Cerebellar nuclear complex (tissue), 1 donor: Measurements from ENCODE around the gene BRSK2.

Experiments
- DNase-seq, 2 experiments: peaks; one replicate each; lab custom pipeline; 2025; lab: John Stamatoyannopoulos, UW

Gene BRSK2

GRCh38 chr11:1397146-1397861 lies 7.6 kb downstream of the BRSK2 start:
- no peak for DNase-seq

GRCh38 chr11:1397862-1398527 lies 8.3 kb downstream of the BRSK2 start:
- no peak for DNase-seq

GRCh38 chr11:1398528-1399235 lies 8.9 kb downstream of the BRSK2 start:
- no peak for DNase-seq

DNA sequence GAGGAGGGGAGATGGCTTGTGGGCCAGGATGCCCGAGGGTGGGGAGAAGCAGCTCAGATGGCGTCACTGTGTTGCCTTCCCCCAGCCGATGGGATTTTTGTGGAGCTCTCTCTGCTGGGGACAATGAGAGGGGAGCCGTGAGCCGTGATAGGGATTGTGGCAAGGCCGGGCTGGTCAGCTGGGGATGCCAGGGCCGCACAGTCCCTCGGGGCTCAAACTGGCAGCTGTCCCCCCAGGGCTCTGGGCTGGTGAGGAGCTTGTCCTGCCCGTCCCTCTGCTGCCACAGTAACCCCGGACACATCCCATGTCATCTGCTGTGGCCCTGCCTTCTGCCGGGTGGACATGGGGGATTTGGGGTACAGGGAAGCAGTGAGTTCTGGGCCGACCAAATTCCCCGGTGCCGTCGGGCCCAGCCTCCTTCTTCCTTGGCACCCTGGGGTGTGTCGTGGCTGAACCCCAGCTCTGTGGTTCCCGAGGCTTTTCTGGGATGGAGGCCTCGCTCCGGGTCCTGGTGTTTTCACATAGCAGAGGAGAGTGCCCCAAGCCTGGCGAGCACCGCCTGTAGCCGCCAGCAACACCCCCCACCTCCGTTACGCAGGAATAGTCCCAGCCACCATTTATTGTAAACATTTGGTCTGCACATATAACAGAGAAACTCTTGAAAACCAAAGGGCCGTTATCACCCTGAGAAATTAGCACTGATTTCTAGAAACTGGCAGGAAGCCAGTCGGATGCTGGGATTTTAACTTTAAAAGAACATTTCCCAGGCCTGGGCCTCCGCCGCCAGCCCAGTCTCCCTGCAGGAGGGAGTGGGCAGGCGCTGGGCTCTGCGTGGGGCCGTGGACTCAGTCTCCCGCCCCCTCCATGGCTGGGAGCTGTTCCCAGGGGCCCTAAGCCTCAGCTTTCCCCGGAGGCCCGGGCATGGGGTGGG lies 9.9 kb downstream of the BRSK2 start:
- no peak for DNase-seq

GRCh38 chr11:1400317-1401170 lies 10.8 kb downstream of the BRSK2 start:
- no peak for DNase-seq

DNA sequence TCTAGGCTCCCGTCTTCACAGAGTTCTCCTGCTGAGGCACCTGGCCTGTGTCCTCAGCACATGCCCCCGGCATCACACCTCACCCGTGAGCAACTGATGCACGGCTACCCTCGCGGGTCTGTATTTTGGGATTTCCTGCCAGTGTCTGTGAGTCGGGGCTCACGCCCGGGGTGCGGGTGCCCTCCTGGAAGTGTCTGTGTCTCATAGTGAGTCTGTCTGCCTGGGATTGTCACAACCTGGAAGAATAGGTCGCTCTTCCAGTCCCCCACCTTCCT lies 11.4 kb downstream of the BRSK2 start:
- DNase-seq: no peak

DNA sequence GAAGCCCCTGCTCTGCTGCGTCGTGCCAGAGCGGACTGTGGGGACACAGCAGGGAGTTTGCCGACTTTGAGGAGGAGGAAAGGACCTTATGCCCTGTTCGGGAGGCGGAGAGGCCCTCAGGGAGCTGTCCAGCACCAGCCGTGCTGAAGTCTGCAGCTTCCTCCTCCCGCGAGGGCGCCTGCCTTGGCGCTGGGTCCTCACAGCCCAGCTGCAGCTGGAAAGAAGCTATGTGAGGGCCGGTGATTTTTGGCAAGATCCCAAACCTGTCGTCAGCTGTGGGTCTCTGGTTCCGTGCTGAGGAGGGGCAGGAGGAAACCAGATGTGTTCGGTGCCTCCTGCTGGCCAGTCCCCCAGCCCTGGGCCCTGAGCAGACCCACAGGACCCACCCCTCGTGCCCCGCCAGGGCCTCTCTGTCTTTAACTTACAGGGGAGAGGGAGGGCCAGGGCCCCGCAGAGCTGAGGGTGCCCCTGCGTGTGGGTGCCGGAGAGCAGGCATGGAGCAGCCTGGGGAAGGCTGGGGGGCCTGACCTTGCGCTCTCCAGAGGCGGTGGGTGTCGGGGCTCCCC lies 12.0 kb downstream of the BRSK2 start:
- no peak for DNase-seq

GRCh38 chr11:1402355-1403077 lies 12.8 kb downstream of the BRSK2 start:
- DNase-seq: no peak

GRCh38 chr11:1403078-1403620 lies 13.4 kb downstream of the BRSK2 start:
- DNase-seq: no peak

- DNase-seq: no peak
These were observed 14.2 kb downstream of the BRSK2 start for GRCh38 chr11:1403721-1404460.

GRCh38 chr11:1404461-1405185 lies 14.9 kb downstream of the BRSK2 start:
- no peak for DNase-seq

GRCh38 chr11:1405186-1406020 lies 15.7 kb downstream of the BRSK2 start:
- DNase-seq: no peak

GRCh38 chr11:1406571-1407485 lies 17.1 kb downstream of the BRSK2 start:
- DNase-seq: no peak

- DNase-seq: no peak
These were observed 17.9 kb downstream of the BRSK2 start for GRCh38 chr11:1407668-1408067.

- no peak for DNase-seq
These were observed 18.6 kb downstream of the BRSK2 start for GRCh38 chr11:1408346-1408745.

DNA sequence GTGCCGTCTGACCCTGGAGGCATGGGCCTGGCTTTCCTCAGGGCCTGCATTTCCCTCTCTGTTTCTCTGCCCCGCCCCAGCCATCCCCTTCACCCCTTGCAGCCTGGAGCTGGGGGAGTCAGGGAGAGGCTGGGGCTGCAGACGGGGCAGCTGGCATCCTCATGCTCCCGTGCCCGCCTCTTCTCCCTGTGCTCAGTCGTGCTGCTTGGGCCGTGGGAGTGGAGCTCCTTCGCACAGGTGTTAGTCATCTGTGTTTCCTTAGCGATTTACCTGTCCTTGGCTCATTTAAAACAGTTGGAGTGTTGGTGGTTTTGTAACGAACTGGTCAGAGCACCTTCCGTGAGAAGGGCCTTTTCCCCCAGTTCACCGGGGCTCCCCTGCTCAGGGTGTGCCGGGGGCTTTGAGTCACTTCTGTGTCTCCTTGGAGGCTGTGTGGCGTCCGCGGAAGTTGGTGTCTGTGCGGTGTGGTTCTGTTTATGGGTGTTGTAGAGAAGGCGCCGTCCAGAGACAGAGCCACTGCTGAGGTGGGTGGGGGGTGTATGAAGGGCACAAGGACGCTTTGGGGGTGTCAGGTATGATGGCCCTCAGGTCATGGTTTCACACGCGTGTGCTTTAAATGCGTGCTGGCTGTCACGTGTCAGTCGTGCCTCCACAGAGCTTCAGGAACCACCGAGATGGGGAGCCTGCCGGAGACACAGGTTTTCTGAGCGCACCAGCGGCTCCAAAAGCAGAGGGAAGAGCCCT lies 19.5 kb downstream of the BRSK2 start:
- no peak for DNase-seq
